NCI-H82 treated with DMSO at 0.1 percent for 48 hours (cell line): Measurements from ENCODE around the gene CDS1.
"Not testable (repeated sequence)": the region's sequence is repeated elsewhere in the genome, so short reads cannot be mapped to it uniquely, and the experiment has no call there.

Experiments
- DNase-seq: peaks from one replicate; lab custom pipeline; 2025; ENCODE audit not compliant: unreplicated experiment; lab: John Stamatoyannopoulos, UW

CDS1 gene

GRCh38 chr4:84606645-84607044 is 23.7 kb downstream of the CDS1 start:
- DNase-seq: no peak

GRCh38 chr4:84611531-84611930 is 28.6 kb downstream of the CDS1 start:
- DNase-seq: no peak

- no peak for DNase-seq
Observed at GRCh38 chr4:84614891-84615290, 32.0 kb downstream of the CDS1 start.

- DNase-seq: no peak
Observed at GRCh38 chr4:84615355-84615754, 32.4 kb downstream of the CDS1 start.

GRCh38 chr4:84622959-84623358 is 40.0 kb downstream of the CDS1 start:
- DNase-seq: no peak

GRCh38 chr4:84623661-84624060 is 40.7 kb downstream of the CDS1 start:
- no peak for DNase-seq

- DNase-seq: no peak
Observed at GRCh38 chr4:84626673-84627072, 43.7 kb downstream of the CDS1 start.

GRCh38 chr4:84631573-84631972 is 48.6 kb downstream of the CDS1 start:
- DNase-seq: no peak

GRCh38 chr4:84632092-84632491 is 49.2 kb downstream of the CDS1 start:
- no peak for DNase-seq

- DNase-seq: no peak
Observed at GRCh38 chr4:84634961-84635360, 52.0 kb downstream of the CDS1 start.

- no peak for DNase-seq
Observed at GRCh38 chr4:84638092-84638491, 55.2 kb downstream of the CDS1 start.

GRCh38 chr4:84639145-84639544 is 56.2 kb downstream of the CDS1 start:
- no peak for DNase-seq

GRCh38 chr4:84644087-84644486 is 61.2 kb downstream of the CDS1 start:
- no peak for DNase-seq

GRCh38 chr4:84647312-84647884 is 64.5 kb downstream of the CDS1 start:
- no peak for DNase-seq

GRCh38 chr4:84648178-84648577 is 65.3 kb downstream of the CDS1 start:
- DNase-seq: no peak

GRCh38 chr4:84648863-84649647 is 66.1 kb downstream of the CDS1 start:
- no peak for DNase-seq

GRCh38 chr4:84651499-84651898 is 68.6 kb downstream of the CDS1 start:
- DNase-seq: no peak

GRCh38 chr4:84652478-84652877 is 69.6 kb downstream of the CDS1 start:
- no peak for DNase-seq

GRCh38 chr4:84660606-84661005 is 77.7 kb downstream of the CDS1 start:
- no peak for DNase-seq

- DNase-seq: no peak
Observed at GRCh38 chr4:84661191-84661939, 78.4 kb downstream of the CDS1 start.

- not testable (repeated sequence) for DNase-seq
Observed at GRCh38 chr4:84664767-84665166, 81.8 kb downstream of the CDS1 start.

GRCh38 chr4:84666439-84666838 is 83.5 kb downstream of the CDS1 start:
- no peak for DNase-seq
